Activated CD8-positive, alpha-beta T cell treated with anti-CD3 and anti-CD28 coated beads for 36 hours (primary cell): Measurements from ENCODE around the gene SVEP1. TPM values are rescaled to one million over a fixed set of nuclear protein-coding genes. Genes with fewer than 3 reads are reported as not detected.
"Not testable (repeated sequence)": the region's sequence is repeated elsewhere in the genome, so short reads cannot be mapped to it uniquely, and the experiment has no call there.

Experiments used
- ATAC-seq: fragments of 200-7000 bp; cut with Tn5 transposase; one replicate; pipeline ENCODE4 v1.10.0; 2021; ENCODE audit warnings: mild to moderate bottlenecking, moderate library complexity
- CTCF ChIA-PET: fragments of 350-600 bp; sonication (Branson Sonifier 250); formaldehyde crosslinking; loops from one replicate; lab custom pipeline; 2021; ENCODE audit warnings: antibody characterized with exemption; lab: Charles Lee
- POLR2A ChIA-PET: fragments of 350-600 bp; sonication (Branson Sonifier 250); formaldehyde crosslinking; loops from one replicate; lab custom pipeline; 2021; ENCODE audit warnings: antibody characterized with exemption; lab: Charles Lee
- DNase-seq: peaks from one replicate; pipeline ENCODE4 v3.0.0-alpha.2; 2020
- H3K27ac Mint-ChIP-seq: one replicate; pipeline ENCODE4 v1.8.0; 2021; ENCODE audit warnings: mild to moderate bottlenecking, mixed read lengths
- H3K27me3 Mint-ChIP-seq: one replicate; pipeline ENCODE4 v1.8.0; 2021; ENCODE audit warnings: mixed read lengths
- H3K36me3 Mint-ChIP-seq: one replicate; pipeline ENCODE4 v1.8.0; 2021; ENCODE audit warnings: low read depth, mixed read lengths
- H3K4me1 Mint-ChIP-seq: one replicate; pipeline ENCODE4 v1.8.0; 2021; ENCODE audit warnings: low read depth, mixed read lengths
- H3K4me3 Mint-ChIP-seq: one replicate; pipeline ENCODE4 v1.8.0; 2021; ENCODE audit warnings: mild to moderate bottlenecking, moderate library complexity, mixed read lengths
- H3K9me3 Mint-ChIP-seq: one replicate; pipeline ENCODE4 v1.8.0; 2021; ENCODE audit warnings: mixed read lengths
- intact Hi-C: fragments of 100-400 bp; cut with micrococcal nuclease; formaldehyde crosslinking; loops from one replicate; pipeline ENCODE4 v1.10.0; 2022
- total RNA-seq, 2 experiments: library from RNA; stranded (reverse); gene quantifications; one replicate each; pipeline ENCODE4 v1.2.3, GENCODE V29; 2021
- TF ChIP-seq, protein P1 (sequence below): fragments of 200-600 bp; IDR thresholded peaks from one replicate; pipeline ENCODE4 v1.8.0; 2022; ENCODE audit warnings: antibody characterized with exemption, mild to moderate bottlenecking

The SVEP1 gene
- total RNA-seq, 2 experiments from 2014 or later: not detected

DNA sequence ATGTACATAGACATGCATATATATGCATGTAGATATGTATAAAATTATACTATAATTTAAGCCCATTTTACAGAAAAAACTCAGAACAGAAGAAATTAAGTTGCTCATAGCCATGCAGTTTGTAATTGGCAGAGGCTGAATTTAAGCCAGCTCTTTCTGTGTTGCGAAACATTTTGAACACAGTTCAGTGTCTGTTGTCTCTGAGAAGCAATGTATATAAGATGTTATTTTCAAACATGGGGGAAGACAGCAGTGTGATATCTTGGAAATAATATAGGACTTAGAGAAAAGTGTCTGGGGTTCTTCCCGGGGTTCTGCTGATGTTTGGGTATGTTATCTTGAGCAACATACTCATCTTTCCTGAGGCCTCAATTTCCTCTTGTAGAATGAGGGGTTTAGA, 37.6 kb downstream of the SVEP1 start:
- intact Hi-C loops: no loop called here
- Mint-ChIP-seq H3K4me1 (no peaks in the 10 kb centered on the region), H3K27me3 (no peaks in the 10 kb centered on the region), H3K36me3 (no peaks in the 10 kb centered on the region), H3K27ac (no peak overlapping the region), H3K9me3 (no peaks in the 10 kb centered on the region), H3K4me3 (no peak overlapping the region)
- DNase-seq: no peak
- TF ChIP-seq, protein P1, sequence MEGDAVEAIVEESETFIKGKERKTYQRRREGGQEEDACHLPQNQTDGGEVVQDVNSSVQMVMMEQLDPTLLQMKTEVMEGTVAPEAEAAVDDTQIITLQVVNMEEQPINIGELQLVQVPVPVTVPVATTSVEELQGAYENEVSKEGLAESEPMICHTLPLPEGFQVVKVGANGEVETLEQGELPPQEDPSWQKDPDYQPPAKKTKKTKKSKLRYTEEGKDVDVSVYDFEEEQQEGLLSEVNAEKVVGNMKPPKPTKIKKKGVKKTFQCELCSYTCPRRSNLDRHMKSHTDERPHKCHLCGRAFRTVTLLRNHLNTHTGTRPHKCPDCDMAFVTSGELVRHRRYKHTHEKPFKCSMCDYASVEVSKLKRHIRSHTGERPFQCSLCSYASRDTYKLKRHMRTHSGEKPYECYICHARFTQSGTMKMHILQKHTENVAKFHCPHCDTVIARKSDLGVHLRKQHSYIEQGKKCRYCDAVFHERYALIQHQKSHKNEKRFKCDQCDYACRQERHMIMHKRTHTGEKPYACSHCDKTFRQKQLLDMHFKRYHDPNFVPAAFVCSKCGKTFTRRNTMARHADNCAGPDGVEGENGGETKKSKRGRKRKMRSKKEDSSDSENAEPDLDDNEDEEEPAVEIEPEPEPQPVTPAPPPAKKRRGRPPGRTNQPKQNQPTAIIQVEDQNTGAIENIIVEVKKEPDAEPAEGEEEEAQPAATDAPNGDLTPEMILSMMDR: no peak
- ATAC-seq: no peak
- CTCF ChIA-PET: no interaction called here
- POLR2A ChIA-PET: no interaction called here

DNA sequence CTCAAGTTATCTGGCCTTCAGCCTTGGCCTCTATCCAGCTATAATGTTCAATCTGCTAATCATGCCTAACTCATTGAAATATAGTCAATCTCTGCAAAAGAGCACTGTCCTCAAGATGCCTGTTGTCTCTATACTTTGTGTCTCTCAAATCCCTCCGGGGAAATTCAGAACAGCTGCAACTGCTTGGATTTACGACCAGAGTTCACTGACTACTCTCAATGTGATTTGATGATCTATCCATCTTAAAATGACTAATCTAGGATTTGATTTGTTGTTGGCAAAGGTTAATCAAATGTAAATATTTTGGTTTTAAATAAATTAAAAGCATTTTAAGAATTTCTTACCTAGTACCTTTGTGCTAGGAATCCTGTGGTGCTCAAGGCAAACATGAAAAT, 40.9 kb downstream of the SVEP1 start:
- TF ChIP-seq, protein P1: no peak
- ATAC-seq: no peak
- Mint-ChIP-seq H3K4me3 (no peak overlapping the region), H3K4me1 (no peaks in the 10 kb centered on the region), H3K27me3 (no peaks in the 10 kb centered on the region), H3K36me3 (no peaks in the 10 kb centered on the region), H3K9me3 (no peaks in the 10 kb centered on the region), H3K27ac (no peak overlapping the region)
- no peak for DNase-seq
- intact Hi-C loops: no loop called here
- CTCF ChIA-PET: no interaction called here
- POLR2A ChIA-PET: no interaction called here

DNA sequence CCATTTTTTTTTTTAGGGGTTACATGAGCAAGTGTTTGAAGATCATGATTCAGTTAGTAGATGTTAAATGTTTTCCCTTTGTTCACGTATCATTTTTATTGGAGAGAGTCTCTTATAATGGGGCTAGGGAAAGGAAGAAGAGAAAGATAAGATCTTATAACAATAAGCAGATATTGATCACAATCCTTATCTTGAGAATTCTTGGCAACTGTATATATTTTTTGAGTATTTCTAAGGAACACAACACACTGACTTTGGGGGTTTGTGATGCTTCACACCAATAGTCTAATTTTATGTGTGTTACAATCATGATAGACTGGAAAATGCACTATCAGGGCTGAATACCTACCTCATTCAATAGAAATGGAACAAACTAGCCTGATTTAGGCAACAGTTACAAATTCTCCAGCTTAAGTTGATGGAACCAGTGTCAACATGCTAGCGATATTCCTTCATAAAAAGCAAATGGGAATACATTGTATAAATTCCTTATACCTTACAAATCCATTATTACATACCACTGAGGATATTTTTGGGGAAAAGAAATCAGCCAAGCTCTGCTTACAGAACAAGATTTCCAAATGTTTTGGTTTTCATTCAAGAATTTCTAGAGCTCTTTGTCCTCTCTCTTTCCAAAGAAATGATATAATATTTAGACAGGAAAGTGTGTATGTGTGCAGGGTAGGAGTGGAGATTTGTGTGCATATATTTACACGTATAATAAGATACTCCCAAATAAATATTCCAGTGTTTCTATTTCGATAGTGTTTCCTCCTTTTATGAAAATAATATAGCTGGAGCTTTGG, 41.5 kb downstream of the SVEP1 start:
- Mint-ChIP-seq H3K9me3 (no peaks in the 10 kb centered on the region), H3K4me3 (no peak overlapping the region), H3K36me3 (no peaks in the 10 kb centered on the region), H3K4me1 (no peaks in the 10 kb centered on the region), H3K27ac (no peak overlapping the region), H3K27me3 (no peaks in the 10 kb centered on the region)
- ChIA-PET CTCF (no interaction called here), POLR2A (no interaction called here)
- ATAC-seq: no peak
- intact Hi-C loops: no loop called here
- TF ChIP-seq, protein P1: no peak
- no peak for DNase-seq

DNA sequence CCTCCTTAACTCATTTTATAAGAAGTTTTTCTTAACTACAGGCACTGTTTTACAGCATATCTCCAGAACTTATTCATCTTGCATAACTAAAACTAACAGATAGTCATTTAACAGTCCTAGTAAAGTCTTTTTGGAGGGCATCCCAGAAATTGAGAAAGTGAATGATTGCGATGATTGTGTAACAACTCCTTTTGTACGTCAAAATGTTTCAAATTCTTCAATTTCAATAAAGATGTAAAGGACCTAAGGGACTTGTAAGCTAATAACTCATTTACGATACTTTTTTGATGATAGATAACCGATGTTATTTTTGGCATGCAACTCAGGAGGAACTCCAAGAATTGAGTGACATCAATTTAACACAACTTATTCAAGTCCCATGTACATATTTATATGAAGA, 42.7 kb downstream of the SVEP1 start:
- Mint-ChIP-seq H3K4me3 (no peak overlapping the region), H3K4me1 (no peaks in the 10 kb centered on the region), H3K9me3 (no peaks in the 10 kb centered on the region), H3K36me3 (no peaks in the 10 kb centered on the region), H3K27me3 (no peaks in the 10 kb centered on the region), H3K27ac (no peak overlapping the region)
- ATAC-seq: no peak
- CTCF ChIA-PET: no interaction called here
- POLR2A ChIA-PET: no interaction called here
- intact Hi-C loops: no loop called here
- no peak for DNase-seq
- TF ChIP-seq, protein P1: no peak

DNA sequence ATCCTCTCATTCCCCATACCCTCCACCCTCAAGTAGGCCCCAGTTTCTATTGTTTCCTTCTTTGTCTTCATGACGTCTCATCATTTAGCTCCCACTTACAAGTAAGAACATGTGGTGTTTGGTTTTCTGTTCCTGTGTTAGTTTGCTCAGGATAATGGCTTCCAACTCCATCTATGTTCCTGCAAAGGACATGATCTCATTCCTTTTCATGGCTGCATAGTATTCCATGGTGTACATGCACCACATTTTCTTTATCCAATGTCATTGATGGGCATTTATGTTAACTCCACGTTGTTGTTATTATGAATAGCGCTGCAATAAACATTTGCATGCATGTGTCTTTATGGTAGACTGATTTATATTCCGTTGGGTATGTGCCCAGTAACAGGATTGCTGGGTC, 45.4 kb downstream of the SVEP1 start:
- intact Hi-C loops: not testable (repeated sequence)

More for the DNA sequence above, 45.4 kb downstream of the SVEP1 start:
- H3K4me1 Mint-ChIP-seq, H3K27me3 Mint-ChIP-seq, H3K9me3 Mint-ChIP-seq, H3K27ac Mint-ChIP-seq, DNase-seq, H3K4me3 Mint-ChIP-seq, H3K36me3 Mint-ChIP-seq, CTCF ChIA-PET, ATAC-seq, POLR2A ChIA-PET: not testable (repeated sequence)
